HUES48 (cell line): ENCODE results near the gene ADCK1.

Source experiments
- H3K27ac ChIP-seq: one replicate; pipeline ENCODE4 v1.7.0; 2013; ENCODE audit warnings: low read depth, low read length, inconsistent platforms
- H3K27me3 ChIP-seq: 2 replicates; pipeline ENCODE4 v1.6.1; 2013; ENCODE audit warnings: mild to moderate bottlenecking, low read length; ENCODE audit not compliant: control insufficient read depth, insufficient read depth
- H3K36me3 ChIP-seq: 2 replicates; pipeline ENCODE4 v1.6.1; 2013; ENCODE audit warnings: low read length; ENCODE audit not compliant: control insufficient read depth, insufficient read depth
- H3K4me1 ChIP-seq: 2 replicates; pipeline ENCODE4 v1.6.1; 2013; ENCODE audit warnings: mild to moderate bottlenecking, low read length; ENCODE audit not compliant: control insufficient read depth, insufficient read depth
- H3K4me3 ChIP-seq: 2 replicates; pipeline ENCODE4 v1.5.1; 2013; ENCODE audit warnings: mild to moderate bottlenecking, low read depth, low read length
- H3K9ac ChIP-seq: 2 replicates; pipeline ENCODE4 v1.6.1; 2013; ENCODE audit warnings: mild to moderate bottlenecking, low read depth, low read length, moderate library complexity
- H3K9me3 ChIP-seq: 2 replicates; pipeline ENCODE4 v1.6.1; 2013; ENCODE audit warnings: low read length; ENCODE audit not compliant: control insufficient read depth, insufficient read depth

ADCK1 gene

GRCh38 chr14:77917491-77918201 is 117.7 kb downstream of the ADCK1 start:
- Histone ChIP-seq H3K27me3 (no peaks in the 10 kb centered on the region), H3K9me3 (no peaks in the 10 kb centered on the region), H3K9ac (no peak overlapping the region), H3K4me3 (no peak overlapping the region), H3K36me3 (no peaks in the 10 kb centered on the region), H3K4me1 (peaks cover 15% of the 10 kb centered on the region), H3K27ac (no peak overlapping the region)

- Histone ChIP-seq H3K36me3 (no peaks in the 10 kb centered on the region), H3K27ac (no peak overlapping the region), H3K4me1 (peaks cover 7% of the 10 kb centered on the region), H3K9ac (no peak overlapping the region), H3K4me3 (no peak overlapping the region), H3K27me3 (no peaks in the 10 kb centered on the region), H3K9me3 (no peaks in the 10 kb centered on the region)
Measured at GRCh38 chr14:77918448-77918847, 118.5 kb downstream of the ADCK1 start.

GRCh38 chr14:77920312-77920711 is 120.4 kb downstream of the ADCK1 start:
- no peaks in the 10 kb centered on the region for H3K36me3 ChIP-seq
- H3K27me3 ChIP-seq: no peaks in the 10 kb centered on the region
- no peaks in the 10 kb centered on the region for H3K9me3 ChIP-seq
- no peak overlapping the region for H3K4me3 ChIP-seq
- H3K9ac ChIP-seq: no peak overlapping the region
- H3K4me1 ChIP-seq: no peaks in the 10 kb centered on the region
- H3K27ac ChIP-seq: no peak overlapping the region

GRCh38 chr14:77921818-77922217 is 121.9 kb downstream of the ADCK1 start:
- H3K36me3 ChIP-seq: no peaks in the 10 kb centered on the region
- H3K9me3 ChIP-seq: no peaks in the 10 kb centered on the region
- H3K27me3 ChIP-seq: no peaks in the 10 kb centered on the region
- H3K4me3 ChIP-seq: no peak overlapping the region
- no peak overlapping the region for H3K27ac ChIP-seq
- no peak overlapping the region for H3K9ac ChIP-seq
- no peaks in the 10 kb centered on the region for H3K4me1 ChIP-seq

GRCh38 chr14:77923131-77923936 is 123.4 kb downstream of the ADCK1 start:
- Histone ChIP-seq H3K9ac (no peak overlapping the region), H3K27me3 (no peaks in the 10 kb centered on the region), H3K4me3 (no peak overlapping the region), H3K4me1 (no peaks in the 10 kb centered on the region), H3K9me3 (no peaks in the 10 kb centered on the region), H3K36me3 (no peaks in the 10 kb centered on the region), H3K27ac (no peak overlapping the region)

GRCh38 chr14:77924141-77924948 is 124.4 kb downstream of the ADCK1 start:
- Histone ChIP-seq H3K36me3 (no peaks in the 10 kb centered on the region), H3K9me3 (no peaks in the 10 kb centered on the region), H3K27me3 (no peaks in the 10 kb centered on the region), H3K9ac (no peak overlapping the region), H3K27ac (no peak overlapping the region), H3K4me1 (no peaks in the 10 kb centered on the region), H3K4me3 (no peak overlapping the region)

- H3K4me1 ChIP-seq: no peaks in the 10 kb centered on the region
- H3K27ac ChIP-seq: no peak overlapping the region
- H3K27me3 ChIP-seq: no peaks in the 10 kb centered on the region
- H3K9me3 ChIP-seq: no peaks in the 10 kb centered on the region
- no peaks in the 10 kb centered on the region for H3K36me3 ChIP-seq
- no peak overlapping the region for H3K4me3 ChIP-seq
- no peak overlapping the region for H3K9ac ChIP-seq
Measured at GRCh38 chr14:77926942-77927341, 127.0 kb downstream of the ADCK1 start.

- Histone ChIP-seq H3K4me3 (no peak overlapping the region), H3K9ac (no peak overlapping the region), H3K9me3 (peaks cover 17% of the 10 kb centered on the region), H3K4me1 (no peaks in the 10 kb centered on the region), H3K36me3 (peaks cover 10% of the 10 kb centered on the region), H3K27ac (no peak overlapping the region), H3K27me3 (no peaks in the 10 kb centered on the region)
Measured at GRCh38 chr14:77931441-77931840, 131.5 kb downstream of the ADCK1 start.

- Histone ChIP-seq H3K4me3 (no peak overlapping the region), H3K9ac (no peak overlapping the region), H3K27me3 (no peaks in the 10 kb centered on the region), H3K9me3 (peaks cover 17% of the 10 kb centered on the region), H3K4me1 (no peaks in the 10 kb centered on the region), H3K27ac (no peak overlapping the region), H3K36me3 (peaks cover 10% of the 10 kb centered on the region)
Measured at GRCh38 chr14:77936138-77936639, 136.3 kb downstream of the ADCK1 start.

- H3K9ac ChIP-seq: no peak overlapping the region
- no peak overlapping the region for H3K4me3 ChIP-seq
- H3K27me3 ChIP-seq: no peaks in the 10 kb centered on the region
- H3K4me1 ChIP-seq: no peaks in the 10 kb centered on the region
- no peak overlapping the region for H3K27ac ChIP-seq
- no peaks in the 10 kb centered on the region for H3K36me3 ChIP-seq
- peaks cover 28% of the 10 kb centered on the region for H3K9me3 ChIP-seq
Measured at GRCh38 chr14:77947372-77947771, 147.5 kb downstream of the ADCK1 start.
